ENCODE data around the gene CNTNAP2. TPM values are rescaled to one million over a fixed set of nuclear protein-coding genes. Genes with fewer than 3 reads are reported as not detected.

The CNTNAP2 gene
- total RNA-seq, 1 donor from 2014 or later = 0.27 TPM

DNA sequence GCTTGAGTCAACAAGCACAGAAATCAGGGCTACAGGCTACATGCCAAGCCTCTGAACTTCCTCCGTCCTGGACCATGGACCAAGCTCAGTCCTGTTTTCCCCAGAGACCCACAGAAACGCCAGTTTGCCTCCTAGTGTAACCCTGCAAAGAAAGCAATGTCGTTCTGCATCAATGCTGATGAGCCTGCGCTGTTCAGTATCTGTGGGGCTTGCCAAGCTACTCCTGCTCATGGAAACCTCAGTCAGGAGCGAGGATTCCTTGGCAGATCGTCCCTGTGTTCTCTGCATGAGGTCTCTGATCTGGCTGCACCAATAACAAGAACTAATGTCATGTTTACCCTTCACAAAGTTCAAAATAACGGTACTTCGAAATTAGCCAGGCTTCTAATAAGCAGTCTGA, 1978.5 kb downstream of the CNTNAP2 start:
- Mint-ChIP-seq H3K4me1 (ENCODE audit: low read depth) (no peaks in the 10 kb centered on the region), H3K4me3 (ENCODE audit: unreplicated experiment) (no peak overlapping the region), H3K9me3 (ENCODE audit: low read depth) (peaks cover 4% of the 10 kb centered on the region), H3K27me3 (ENCODE audit: low read depth) (peaks cover 2% of the 10 kb centered on the region), H3K27ac (ENCODE audit: unreplicated experiment) (no peak overlapping the region), H3K36me3 (ENCODE audit: low read depth) (no peaks in the 10 kb centered on the region)
- no peak for DNase-seq (ENCODE audit: low spot score)
- TF ChIP-seq, protein P1, sequence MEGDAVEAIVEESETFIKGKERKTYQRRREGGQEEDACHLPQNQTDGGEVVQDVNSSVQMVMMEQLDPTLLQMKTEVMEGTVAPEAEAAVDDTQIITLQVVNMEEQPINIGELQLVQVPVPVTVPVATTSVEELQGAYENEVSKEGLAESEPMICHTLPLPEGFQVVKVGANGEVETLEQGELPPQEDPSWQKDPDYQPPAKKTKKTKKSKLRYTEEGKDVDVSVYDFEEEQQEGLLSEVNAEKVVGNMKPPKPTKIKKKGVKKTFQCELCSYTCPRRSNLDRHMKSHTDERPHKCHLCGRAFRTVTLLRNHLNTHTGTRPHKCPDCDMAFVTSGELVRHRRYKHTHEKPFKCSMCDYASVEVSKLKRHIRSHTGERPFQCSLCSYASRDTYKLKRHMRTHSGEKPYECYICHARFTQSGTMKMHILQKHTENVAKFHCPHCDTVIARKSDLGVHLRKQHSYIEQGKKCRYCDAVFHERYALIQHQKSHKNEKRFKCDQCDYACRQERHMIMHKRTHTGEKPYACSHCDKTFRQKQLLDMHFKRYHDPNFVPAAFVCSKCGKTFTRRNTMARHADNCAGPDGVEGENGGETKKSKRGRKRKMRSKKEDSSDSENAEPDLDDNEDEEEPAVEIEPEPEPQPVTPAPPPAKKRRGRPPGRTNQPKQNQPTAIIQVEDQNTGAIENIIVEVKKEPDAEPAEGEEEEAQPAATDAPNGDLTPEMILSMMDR (IDR thresholded peaks at IDR 0.05) = no peak

DNA sequence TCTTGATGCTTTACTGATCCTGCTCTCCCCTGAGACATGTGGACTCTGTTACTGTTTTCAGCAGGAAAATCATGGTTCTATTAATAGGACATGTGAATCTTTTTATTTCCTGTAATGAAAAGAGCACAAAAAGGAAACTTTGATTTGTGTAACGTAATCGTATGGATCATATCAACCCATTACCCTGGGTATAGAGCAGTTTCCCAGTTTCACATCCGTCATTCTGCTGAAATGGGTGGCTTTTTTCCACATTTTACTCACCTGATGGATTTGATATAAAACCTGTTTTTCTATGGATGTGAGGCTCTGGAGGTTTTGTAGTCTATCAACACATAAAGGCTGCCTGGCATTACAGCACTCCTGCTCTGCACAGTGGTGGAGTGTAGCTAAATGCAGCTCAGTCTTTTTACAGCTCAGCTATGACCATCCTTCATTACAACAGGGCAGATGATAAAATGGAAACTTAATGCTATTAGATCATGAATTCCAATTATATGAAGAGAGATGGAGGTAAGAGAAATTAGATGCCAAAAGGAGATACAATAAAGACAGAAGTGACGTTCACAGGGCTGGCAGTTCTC, 1987.6 kb downstream of the CNTNAP2 start:
- H3K4me3 Mint-ChIP-seq (ENCODE audit: unreplicated experiment) = no peak overlapping the region
- no peaks in the 10 kb centered on the region for H3K9me3 Mint-ChIP-seq (ENCODE audit: low read depth)
- peaks cover 5% of the 10 kb centered on the region for H3K27me3 Mint-ChIP-seq (ENCODE audit: low read depth)
- TF ChIP-seq, protein P1 (IDR thresholded peaks at IDR 0.05) = no peak
- H3K4me1 Mint-ChIP-seq (ENCODE audit: low read depth) = no peaks in the 10 kb centered on the region
- no peaks in the 10 kb centered on the region for H3K36me3 Mint-ChIP-seq (ENCODE audit: low read depth)
- DNase-seq (ENCODE audit: low spot score) = no peak
- no peak overlapping the region for H3K27ac Mint-ChIP-seq (ENCODE audit: unreplicated experiment)

DNA sequence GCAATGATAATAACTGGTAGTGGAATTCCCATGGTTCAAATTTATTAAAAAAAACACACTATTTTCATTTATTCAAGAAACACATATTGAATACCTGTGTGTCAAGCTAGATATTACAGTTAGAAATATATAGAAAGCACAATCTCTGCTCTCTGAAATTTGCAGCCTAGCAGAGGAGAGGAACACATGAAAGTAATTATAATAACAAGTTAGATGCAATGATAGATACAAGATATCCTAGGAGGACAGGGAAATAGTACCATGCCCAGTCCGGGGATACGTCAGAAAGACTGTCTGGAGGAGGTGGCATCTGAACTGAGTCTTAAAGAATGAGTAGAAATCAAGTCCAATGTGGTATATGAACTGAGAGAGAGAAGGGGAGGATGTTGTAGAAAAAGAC, 1988.3 kb downstream of the CNTNAP2 start:
- no peak overlapping the region for H3K27ac Mint-ChIP-seq (ENCODE audit: unreplicated experiment)
- H3K4me3 Mint-ChIP-seq (ENCODE audit: unreplicated experiment) = no peak overlapping the region
- peaks cover 5% of the 10 kb centered on the region for H3K27me3 Mint-ChIP-seq (ENCODE audit: low read depth)
- H3K4me1 Mint-ChIP-seq (ENCODE audit: low read depth) = no peaks in the 10 kb centered on the region
- no peak for DNase-seq (ENCODE audit: low spot score)
- TF ChIP-seq, protein P1 (IDR thresholded peaks at IDR 0.05) = no peak
- no peaks in the 10 kb centered on the region for H3K36me3 Mint-ChIP-seq (ENCODE audit: low read depth)
- no peaks in the 10 kb centered on the region for H3K9me3 Mint-ChIP-seq (ENCODE audit: low read depth)

DNA sequence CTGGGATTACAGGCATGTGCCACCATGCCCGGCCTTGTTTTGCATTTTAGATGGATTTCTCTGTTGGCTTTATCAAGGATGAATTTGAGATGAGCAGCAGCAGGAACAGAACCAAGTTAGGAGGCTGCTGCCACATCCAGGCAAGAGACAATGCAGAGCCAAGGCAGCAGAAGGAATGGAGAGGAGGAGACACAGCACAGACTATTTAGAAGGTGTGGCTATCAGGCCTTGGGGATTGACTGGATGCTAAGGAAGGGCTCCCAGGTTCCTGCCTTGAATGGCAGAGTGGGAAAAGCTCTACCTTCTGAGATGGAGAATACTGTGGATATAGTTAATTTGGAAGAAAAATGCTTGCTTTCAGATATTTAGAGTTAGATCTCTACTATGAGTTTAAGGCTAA, 1989.3 kb downstream of the CNTNAP2 start:
- no peaks in the 10 kb centered on the region for H3K4me1 Mint-ChIP-seq (ENCODE audit: low read depth)
- H3K27ac Mint-ChIP-seq (ENCODE audit: unreplicated experiment) = no peak overlapping the region
- no peak for DNase-seq (ENCODE audit: low spot score)
- no peaks in the 10 kb centered on the region for H3K36me3 Mint-ChIP-seq (ENCODE audit: low read depth)
- no peaks in the 10 kb centered on the region for H3K9me3 Mint-ChIP-seq (ENCODE audit: low read depth)
- H3K4me3 Mint-ChIP-seq (ENCODE audit: unreplicated experiment) = no peak overlapping the region
- TF ChIP-seq, protein P1 (IDR thresholded peaks at IDR 0.05) = no peak
- peaks cover 5% of the 10 kb centered on the region for H3K27me3 Mint-ChIP-seq (ENCODE audit: low read depth)

DNA sequence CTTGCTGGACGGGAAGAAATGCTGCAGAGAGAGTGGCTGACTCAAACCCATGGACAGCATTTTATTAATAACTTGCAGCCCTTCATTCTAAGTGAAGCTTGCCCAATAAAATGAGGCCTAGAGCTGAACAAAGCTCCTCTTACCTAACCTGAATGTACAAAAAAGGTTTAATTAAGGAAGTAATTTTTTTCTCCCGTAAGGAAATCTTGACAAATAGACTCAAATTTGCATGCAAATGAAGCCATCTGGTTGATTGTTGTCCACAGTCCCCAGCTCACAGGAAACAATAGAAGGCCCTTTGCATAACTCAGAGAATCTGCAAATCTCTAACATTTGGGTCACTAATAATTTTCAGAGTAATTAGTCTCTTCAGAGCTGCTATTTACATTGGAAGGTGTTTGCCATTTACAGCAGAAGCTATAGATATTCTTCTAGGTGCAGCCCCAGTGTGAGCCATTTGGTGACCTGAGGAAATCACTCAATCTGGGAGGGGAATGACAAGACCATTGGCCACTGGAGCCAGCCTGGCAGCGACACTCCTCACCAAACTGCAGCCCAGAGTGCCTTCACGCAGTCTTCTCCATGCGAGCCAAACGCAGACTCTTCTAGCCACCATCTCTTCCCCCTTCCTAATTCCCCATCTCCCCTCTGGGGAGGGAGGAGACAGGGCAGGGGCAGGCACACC, 1991.0 kb downstream of the CNTNAP2 start:
- H3K4me3 Mint-ChIP-seq (ENCODE audit: unreplicated experiment) = no peak overlapping the region
- H3K9me3 Mint-ChIP-seq (ENCODE audit: low read depth) = no peaks in the 10 kb centered on the region
- DNase-seq (ENCODE audit: low spot score) = no peak
- H3K27me3 Mint-ChIP-seq (ENCODE audit: low read depth) = peaks cover 5% of the 10 kb centered on the region
- no peak overlapping the region for H3K27ac Mint-ChIP-seq (ENCODE audit: unreplicated experiment)
- H3K36me3 Mint-ChIP-seq (ENCODE audit: low read depth) = no peaks in the 10 kb centered on the region
- TF ChIP-seq, protein P1 (IDR thresholded peaks at IDR 0.05) = no peak
- no peaks in the 10 kb centered on the region for H3K4me1 Mint-ChIP-seq (ENCODE audit: low read depth)
